SK-N-SH treated with all-trans-retinoic acid at 6 μM for 48 hours (cell line): ENCODE results near the gene ATP5F1D.

Experiments used
- ATAC-seq: fragments of 200-7000 bp; cut with Tn5 transposase; 3 replicates; pipeline ENCODE4 v1.9.1; 2020; ENCODE audit warnings: mild to moderate bottlenecking, moderate library complexity
- ARNTL ChIP-seq: fragments of 450-650 bp; formaldehyde crosslinking; IDR thresholded peaks from 2 replicates; pipeline ENCODE4 v1.5.0; 2020; ENCODE audit warnings: low read depth, mild to moderate bottlenecking, moderate library complexity, borderline replicate concordance
- BACH2 ChIP-seq: fragments of 250-450 bp; sonication (Bioruptor Pico); IDR thresholded peaks from 2 replicates; pipeline ENCODE4 v1.9.0; 2021; ENCODE audit warnings: mild to moderate bottlenecking, borderline replicate concordance
- CSDC2 ChIP-seq: fragments of 250-450 bp; sonication (Bioruptor Pico); IDR thresholded peaks from 2 replicates; pipeline ENCODE4 v1.5.0; 2020; ENCODE audit warnings: mild to moderate bottlenecking, moderate library complexity
- ESRRG ChIP-seq: fragments of 250-450 bp; sonication (Bioruptor Pico); IDR thresholded peaks from 2 replicates; pipeline ENCODE4 v1.6.1; 2021; ENCODE audit warnings: mild to moderate bottlenecking
- GLIS3 ChIP-seq: fragments of 250-450 bp; sonication (Bioruptor Pico); IDR thresholded peaks from 2 replicates; pipeline ENCODE4 v1.5.0; 2020; ENCODE audit warnings: mild to moderate bottlenecking, moderate library complexity
- OSR1 ChIP-seq: fragments of 250-450 bp; sonication (Bioruptor Pico); IDR thresholded peaks from 2 replicates; pipeline ENCODE4 v1.8.0; 2022; ENCODE audit warnings: moderate library complexity, mild to moderate bottlenecking, inconsistent platforms
- PPARA ChIP-seq: fragments of 250-450 bp; sonication (Bioruptor Pico); IDR thresholded peaks from 2 replicates; pipeline ENCODE4 v1.5.0; 2020; ENCODE audit warnings: mild to moderate bottlenecking, borderline replicate concordance
- RARB ChIP-seq: fragments of 250-450 bp; sonication (Bioruptor Pico); IDR thresholded peaks from 2 replicates; pipeline ENCODE4 v1.8.0; 2021; ENCODE audit warnings: mild to moderate bottlenecking, moderate library complexity
- SNAI2 ChIP-seq: fragments of 250-450 bp; sonication (Bioruptor Pico); IDR thresholded peaks from 2 replicates; pipeline ENCODE4 v1.5.0; 2020; ENCODE audit warnings: mild to moderate bottlenecking, moderate library complexity
- TCF4 ChIP-seq: fragments of 250-450 bp; sonication (Bioruptor Pico); IDR thresholded peaks from 2 replicates; pipeline ENCODE4 v1.8.0; 2021; ENCODE audit warnings: mild to moderate bottlenecking, moderate library complexity, borderline replicate concordance
- TOX ChIP-seq: fragments of 250-450 bp; sonication (Bioruptor Pico); IDR thresholded peaks from 2 replicates; pipeline ENCODE4 v1.8.0; 2021; ENCODE audit warnings: mild to moderate bottlenecking, moderate library complexity, borderline replicate concordance
- TSHZ2 ChIP-seq: fragments of 250-450 bp; sonication (Bioruptor Pico); IDR thresholded peaks from 2 replicates; pipeline ENCODE4 v1.5.0; 2020; ENCODE audit warnings: mild to moderate bottlenecking, moderate library complexity
- ZC3H10 ChIP-seq: fragments of 250-450 bp; sonication (Bioruptor Pico); IDR thresholded peaks from 2 replicates; pipeline ENCODE4 v1.5.1; 2021; ENCODE audit warnings: mild to moderate bottlenecking, moderate library complexity
- ZFP30 ChIP-seq: fragments of 450-650 bp; formaldehyde crosslinking; IDR thresholded peaks from 2 replicates; pipeline ENCODE4 v1.5.0; 2022; ENCODE audit warnings: mild to moderate bottlenecking, moderate library complexity
- ZNF565 ChIP-seq: fragments of 450-650 bp; formaldehyde crosslinking; conservative IDR thresholded peaks from 2 replicates; pipeline ENCODE4 v1.5.0; 2020; ENCODE audit warnings: low read depth, mild to moderate bottlenecking, moderate library complexity
- ZNF70 ChIP-seq: fragments of 450-650 bp; formaldehyde crosslinking; IDR thresholded peaks from 2 replicates; pipeline ENCODE4 v1.5.0; 2020; ENCODE audit warnings: mild to moderate bottlenecking, moderate library complexity
- ZNF8 ChIP-seq: fragments of 450-650 bp; formaldehyde crosslinking; IDR thresholded peaks from 2 replicates; pipeline ENCODE4 v1.5.0; 2020; ENCODE audit warnings: mild to moderate bottlenecking, moderate library complexity
- TF ChIP-seq, protein P1 (sequence below): fragments of 250-450 bp; sonication (Bioruptor Pico); IDR thresholded peaks from 2 replicates; pipeline ENCODE4 v1.8.0; 2020; ENCODE audit warnings: mild to moderate bottlenecking, moderate library complexity, borderline replicate concordance
- TF ChIP-seq, protein P2 (sequence below): fragments of 250-450 bp; sonication (Bioruptor Pico); IDR thresholded peaks from 2 replicates; pipeline ENCODE4 v1.8.0; 2021; ENCODE audit warnings: low read depth, mild to moderate bottlenecking, moderate library complexity, borderline replicate concordance
- TF ChIP-seq, protein P3 (sequence below): fragments of 250-450 bp; sonication (Bioruptor Pico); IDR thresholded peaks from 2 replicates; pipeline ENCODE4 v1.5.1; 2020; ENCODE audit warnings: low read depth, mild to moderate bottlenecking, moderate library complexity

ATP5F1D gene

DNA sequence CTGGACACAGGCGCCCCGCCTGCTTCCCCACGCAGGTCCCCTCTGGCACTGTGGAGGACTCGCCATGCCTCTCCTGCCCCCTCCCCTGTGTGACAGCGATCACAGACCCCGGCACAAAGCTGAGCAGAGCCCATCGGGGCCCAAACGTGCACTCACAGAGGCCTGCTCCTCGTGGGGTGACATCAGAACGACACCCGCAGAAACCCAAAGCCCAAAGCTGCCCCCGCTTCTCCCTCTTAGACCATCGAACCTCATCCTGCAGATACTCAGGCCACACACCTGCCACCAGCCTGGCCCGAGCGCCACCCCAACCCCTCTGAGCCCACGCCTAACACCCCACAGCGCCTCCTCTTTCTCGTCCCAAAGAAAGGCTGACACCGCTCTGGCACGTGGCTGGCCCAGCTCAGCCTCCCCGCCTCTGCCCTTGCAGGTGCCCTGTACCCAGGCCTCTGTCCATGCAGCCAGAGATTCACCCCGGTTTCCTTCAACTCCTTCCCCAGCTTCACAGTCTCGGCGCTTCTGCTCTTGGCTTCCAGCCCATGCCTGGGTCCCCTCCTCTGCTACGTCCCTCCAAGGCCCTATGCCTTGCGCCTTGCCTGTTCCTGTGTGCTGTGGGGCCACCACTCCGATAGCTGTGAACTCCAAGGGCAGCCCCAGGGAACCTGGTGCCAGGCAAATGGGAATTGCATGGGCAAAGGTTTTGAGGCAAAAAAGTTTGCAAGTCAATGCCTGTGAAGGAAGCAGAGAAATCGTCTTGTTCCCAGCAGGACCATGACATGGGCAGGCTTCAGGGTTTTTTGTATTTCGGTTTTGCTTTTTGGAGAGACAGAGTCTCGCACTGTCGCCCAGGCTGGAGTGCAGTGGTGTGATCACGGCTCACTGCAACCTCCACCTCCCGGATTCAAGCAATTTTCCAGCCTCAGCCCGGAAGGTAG lies 2.9 kb upstream of the ATP5F1D start:
- TF ChIP-seq, protein P1, sequence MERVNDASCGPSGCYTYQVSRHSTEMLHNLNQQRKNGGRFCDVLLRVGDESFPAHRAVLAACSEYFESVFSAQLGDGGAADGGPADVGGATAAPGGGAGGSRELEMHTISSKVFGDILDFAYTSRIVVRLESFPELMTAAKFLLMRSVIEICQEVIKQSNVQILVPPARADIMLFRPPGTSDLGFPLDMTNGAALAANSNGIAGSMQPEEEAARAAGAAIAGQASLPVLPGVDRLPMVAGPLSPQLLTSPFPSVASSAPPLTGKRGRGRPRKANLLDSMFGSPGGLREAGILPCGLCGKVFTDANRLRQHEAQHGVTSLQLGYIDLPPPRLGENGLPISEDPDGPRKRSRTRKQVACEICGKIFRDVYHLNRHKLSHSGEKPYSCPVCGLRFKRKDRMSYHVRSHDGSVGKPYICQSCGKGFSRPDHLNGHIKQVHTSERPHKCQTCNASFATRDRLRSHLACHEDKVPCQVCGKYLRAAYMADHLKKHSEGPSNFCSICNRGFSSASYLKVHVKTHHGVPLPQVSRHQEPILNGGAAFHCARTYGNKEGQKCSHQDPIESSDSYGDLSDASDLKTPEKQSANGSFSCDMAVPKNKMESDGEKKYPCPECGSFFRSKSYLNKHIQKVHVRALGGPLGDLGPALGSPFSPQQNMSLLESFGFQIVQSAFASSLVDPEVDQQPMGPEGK (CRISPR knock-in tag), result no peak
- TF ChIP-seq PPARA (CRISPR knock-in tag) (no peak), ESRRG (CRISPR knock-in tag) (no peak), TSHZ2 (CRISPR knock-in tag) (no peak), ZNF565 (CRISPR knock-in tag) (no peak), TCF4 (CRISPR knock-in tag) (no peak), SNAI2 (CRISPR knock-in tag) (no peak), BACH2 (CRISPR knock-in tag) (no peak), CSDC2 (CRISPR knock-in tag) (no peak), ZNF70 (no peak), RARB (CRISPR knock-in tag) (no peak)
- TF ChIP-seq, protein P2, sequence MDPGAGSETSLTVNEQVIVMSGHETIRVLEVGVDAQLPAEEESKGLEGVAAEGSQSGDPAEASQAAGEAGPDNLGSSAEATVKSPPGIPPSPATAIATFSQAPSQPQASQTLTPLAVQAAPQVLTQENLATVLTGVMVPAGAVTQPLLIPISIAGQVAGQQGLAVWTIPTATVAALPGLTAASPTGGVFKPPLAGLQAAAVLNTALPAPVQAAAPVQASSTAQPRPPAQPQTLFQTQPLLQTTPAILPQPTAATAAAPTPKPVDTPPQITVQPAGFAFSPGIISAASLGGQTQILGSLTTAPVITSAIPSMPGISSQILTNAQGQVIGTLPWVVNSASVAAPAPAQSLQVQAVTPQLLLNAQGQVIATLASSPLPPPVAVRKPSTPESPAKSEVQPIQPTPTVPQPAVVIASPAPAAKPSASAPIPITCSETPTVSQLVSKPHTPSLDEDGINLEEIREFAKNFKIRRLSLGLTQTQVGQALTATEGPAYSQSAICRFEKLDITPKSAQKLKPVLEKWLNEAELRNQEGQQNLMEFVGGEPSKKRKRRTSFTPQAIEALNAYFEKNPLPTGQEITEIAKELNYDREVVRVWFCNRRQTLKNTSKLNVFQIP (CRISPR knock-in tag), result no peak
- TF ChIP-seq, protein P3, sequence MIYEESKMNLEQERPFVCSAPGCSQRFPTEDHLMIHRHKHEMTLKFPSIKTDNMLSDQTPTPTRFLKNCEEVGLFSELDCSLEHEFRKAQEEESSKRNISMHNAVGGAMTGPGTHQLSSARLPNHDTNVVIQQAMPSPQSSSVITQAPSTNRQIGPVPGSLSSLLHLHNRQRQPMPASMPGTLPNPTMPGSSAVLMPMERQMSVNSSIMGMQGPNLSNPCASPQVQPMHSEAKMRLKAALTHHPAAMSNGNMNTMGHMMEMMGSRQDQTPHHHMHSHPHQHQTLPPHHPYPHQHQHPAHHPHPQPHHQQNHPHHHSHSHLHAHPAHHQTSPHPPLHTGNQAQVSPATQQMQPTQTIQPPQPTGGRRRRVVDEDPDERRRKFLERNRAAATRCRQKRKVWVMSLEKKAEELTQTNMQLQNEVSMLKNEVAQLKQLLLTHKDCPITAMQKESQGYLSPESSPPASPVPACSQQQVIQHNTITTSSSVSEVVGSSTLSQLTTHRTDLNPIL (CRISPR knock-in tag), result no peak
- no peak for ATAC-seq

DNA sequence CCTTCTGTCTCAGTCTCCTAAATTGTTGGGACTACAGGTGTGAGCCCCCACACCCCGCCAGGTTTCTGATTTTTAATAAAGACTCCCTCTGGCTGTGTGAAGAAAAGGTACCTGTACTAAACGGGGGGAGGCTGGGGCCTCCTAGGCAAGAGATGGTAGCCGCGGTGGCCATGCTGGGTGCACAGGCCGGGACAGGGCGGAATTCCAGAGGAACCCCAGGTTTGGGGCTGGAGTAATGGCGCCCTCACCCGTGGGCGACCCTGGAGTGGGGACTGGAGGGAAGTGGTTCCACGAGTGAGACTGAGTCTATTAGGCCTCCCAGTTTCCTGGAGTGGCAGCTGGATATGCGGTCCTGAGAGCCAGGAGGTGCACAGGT lies 2.1 kb upstream of the ATP5F1D start:
- TF ChIP-seq OSR1 (no peak), ZC3H10 (no peak), ARNTL (CRISPR knock-in tag) (no peak)
- ATAC-seq, result no peak

GRCh38 chr19:1239796-1240737 lies 1.5 kb upstream of the ATP5F1D start:
- ATAC-seq, result peak; percentile 32
- no peak for TF ChIP-seq ZC3H10
- no peak for TF ChIP-seq ZNF565 (CRISPR knock-in tag)
- TF ChIP-seq ZNF8 (CRISPR knock-in tag), result no peak
- no peak for TF ChIP-seq TOX (CRISPR knock-in tag)
- TF ChIP-seq SNAI2 (CRISPR knock-in tag), result no peak
- no peak for TF ChIP-seq ZNF70
- TF ChIP-seq PPARA (CRISPR knock-in tag), result 0 out of 2 replicates have a peak, but pooled peaks have one; percentile 15
- TF ChIP-seq TSHZ2 (CRISPR knock-in tag), result no peak
- TF ChIP-seq ZFP30 (CRISPR knock-in tag), result peak; percentile 23; the same call in 1 of the 2 replicates
- no peak for TF ChIP-seq TCF4 (CRISPR knock-in tag)
- TF ChIP-seq RARB (CRISPR knock-in tag), result no peak
- TF ChIP-seq CSDC2 (CRISPR knock-in tag), result no peak
- TF ChIP-seq, protein P3 (CRISPR knock-in tag), result no peak
- no peak for TF ChIP-seq GLIS3 (CRISPR knock-in tag)
- no peak for TF ChIP-seq ARNTL (CRISPR knock-in tag)
